ENCODE measurements around the gene LRRC1. TPM values are rescaled to one million over a fixed set of nuclear protein-coding genes. Genes with fewer than 3 reads are reported as not detected.

Gene LRRC1
- total and polyA plus RNA-seq, 2 experiments from 2014 or later, result 11.3 to 16.6 TPM

DNA sequence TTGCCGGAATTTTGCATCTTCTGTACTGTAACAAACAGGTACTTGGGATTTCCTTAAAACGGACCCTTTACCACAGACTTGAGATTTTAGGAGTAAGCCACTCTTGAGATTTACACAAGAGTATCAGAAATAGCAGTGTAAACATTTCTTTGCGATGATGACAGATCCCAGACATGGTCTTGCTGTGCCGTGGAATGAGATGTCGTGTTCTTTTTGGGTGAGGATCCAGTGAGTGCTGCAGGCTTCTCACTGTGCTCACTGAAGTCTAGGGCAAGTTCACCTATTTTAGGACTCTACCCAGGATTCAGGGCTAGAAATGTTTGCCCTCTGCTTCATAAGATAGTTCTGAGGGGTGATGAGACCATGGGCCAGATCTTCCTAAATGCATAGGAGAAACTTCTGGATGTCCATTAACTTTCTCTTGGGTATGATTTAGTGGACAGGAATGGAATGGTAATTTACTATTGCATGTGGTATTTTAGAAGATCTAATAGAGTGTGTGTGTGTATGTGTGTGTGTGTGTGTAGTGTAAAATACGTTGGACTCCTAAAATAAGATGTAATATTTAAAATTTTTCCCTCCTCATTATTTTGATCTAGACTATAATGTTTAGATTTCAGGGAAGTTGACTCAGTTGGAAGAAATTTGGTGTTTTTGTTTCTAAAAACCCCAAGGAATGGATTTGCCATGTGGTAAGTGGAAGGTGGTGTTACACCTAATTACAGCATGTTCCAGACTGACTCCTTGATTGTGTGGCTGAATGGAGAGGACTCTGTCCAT, 8.5 kb downstream of the LRRC1 start:
- Histone ChIP-seq H3K4me1 (ENCODE audit: insufficient read depth) (peaks cover 13% of the 10 kb centered on the region), H3K27ac (ENCODE audit: low read depth) (no peak overlapping the region), H2AFZ (no peak overlapping the region), H3K79me2 (replicated peaks; ENCODE audit: insufficient read depth) (peaks cover 87% of the 10 kb centered on the region), H3K9me2 (ENCODE audit: insufficient read depth) (no peaks in the 10 kb centered on the region), H3K27me3 (ENCODE audit: insufficient read depth) (no peaks in the 10 kb centered on the region), H4K20me1 (replicated peaks; ENCODE audit: insufficient read depth) (peaks cover 32% of the 10 kb centered on the region), H3K4me2 (no peak overlapping the region), H3K4me3 (no peak overlapping the region), H3F3A (replicated peaks; ENCODE audit: low read depth) (no peaks in the 10 kb centered on the region), H3K36me3 (ENCODE audit: insufficient read depth) (no peaks in the 10 kb centered on the region)
- Mint-ChIP-seq H3K27ac (no peak overlapping the region), H3K4me1 (peaks cover 49% of the 10 kb centered on the region), H3K9me3 (no peaks in the 10 kb centered on the region), H3K36me3 (ENCODE audit: low read depth) (no peaks in the 10 kb centered on the region), H3K27me3 (ENCODE audit: insufficient read depth, low read depth, poor library complexity) (peaks cover 3% of the 10 kb centered on the region), H3K4me3 (no peak overlapping the region)
- no peak for ATAC-seq
- no peak for DNase-seq (ENCODE audit: low spot score)
- TF ChIP-seq POLR2AphosphoS5 (IDR thresholded peaks at IDR 0.05; ENCODE audit: low read depth) (no peak), NANOG (IDR thresholded peaks at IDR 0.05; ENCODE audit: borderline replicate concordance) (no peak), REST (IDR thresholded peaks at IDR 0.05; ENCODE audit: unreplicated experiment) (no peak), ZNF331 (CRISPR knock-in tag; IDR thresholded peaks at IDR 0.05; ENCODE audit: low read depth) (no peak), JUNB (IDR thresholded peaks at IDR 0.05; ENCODE audit: unreplicated experiment) (no peak), ZNF114 (CRISPR knock-in tag; IDR thresholded peaks at IDR 0.05) (no peak), EZH2 (IDR thresholded peaks at IDR 0.05; ENCODE audit: low read depth, unreplicated experiment) (no peak), STAT1 (IDR thresholded peaks at IDR 0.05; ENCODE audit: unreplicated experiment) (no peak), ETS1 (IDR thresholded peaks at IDR 0.05) (no peak), EZH2phosphoT487 (IDR thresholded peaks at IDR 0.05; ENCODE audit: unreplicated experiment) (no peak), ZNF462 (CRISPR knock-in tag; IDR thresholded peaks at IDR 0.05) (no peak), CREB1 (CRISPR knock-in tag; IDR thresholded peaks at IDR 0.05; ENCODE audit: low read depth) (no peak)
- TF ChIP-seq, protein P1, sequence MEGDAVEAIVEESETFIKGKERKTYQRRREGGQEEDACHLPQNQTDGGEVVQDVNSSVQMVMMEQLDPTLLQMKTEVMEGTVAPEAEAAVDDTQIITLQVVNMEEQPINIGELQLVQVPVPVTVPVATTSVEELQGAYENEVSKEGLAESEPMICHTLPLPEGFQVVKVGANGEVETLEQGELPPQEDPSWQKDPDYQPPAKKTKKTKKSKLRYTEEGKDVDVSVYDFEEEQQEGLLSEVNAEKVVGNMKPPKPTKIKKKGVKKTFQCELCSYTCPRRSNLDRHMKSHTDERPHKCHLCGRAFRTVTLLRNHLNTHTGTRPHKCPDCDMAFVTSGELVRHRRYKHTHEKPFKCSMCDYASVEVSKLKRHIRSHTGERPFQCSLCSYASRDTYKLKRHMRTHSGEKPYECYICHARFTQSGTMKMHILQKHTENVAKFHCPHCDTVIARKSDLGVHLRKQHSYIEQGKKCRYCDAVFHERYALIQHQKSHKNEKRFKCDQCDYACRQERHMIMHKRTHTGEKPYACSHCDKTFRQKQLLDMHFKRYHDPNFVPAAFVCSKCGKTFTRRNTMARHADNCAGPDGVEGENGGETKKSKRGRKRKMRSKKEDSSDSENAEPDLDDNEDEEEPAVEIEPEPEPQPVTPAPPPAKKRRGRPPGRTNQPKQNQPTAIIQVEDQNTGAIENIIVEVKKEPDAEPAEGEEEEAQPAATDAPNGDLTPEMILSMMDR (conservative IDR thresholded peaks at IDR 0.05; ENCODE audit: low read depth in 2 of 2), result no peak
